GM11168 (cell line): ENCODE data around the gene PRDM15.

ENCODE experiments used
- in situ Hi-C: fragments of 300-500 bp; cut with MboI; formaldehyde crosslinking; loops from one replicate; pipeline ENCODE4 v1.12.0; 2022; ENCODE audit warnings: low sequenced_read_pairs; ENCODE audit not compliant: unreplicated experiment

Gene PRDM15

GRCh38 chr21:41759214-41759840 lies 119.8 kb downstream of the PRDM15 start:
- in situ Hi-C loops = no loop called here

- in situ Hi-C loops = no loop called here
These were observed 120.6 kb downstream of the PRDM15 start for GRCh38 chr21:41758550-41758949.

DNA sequence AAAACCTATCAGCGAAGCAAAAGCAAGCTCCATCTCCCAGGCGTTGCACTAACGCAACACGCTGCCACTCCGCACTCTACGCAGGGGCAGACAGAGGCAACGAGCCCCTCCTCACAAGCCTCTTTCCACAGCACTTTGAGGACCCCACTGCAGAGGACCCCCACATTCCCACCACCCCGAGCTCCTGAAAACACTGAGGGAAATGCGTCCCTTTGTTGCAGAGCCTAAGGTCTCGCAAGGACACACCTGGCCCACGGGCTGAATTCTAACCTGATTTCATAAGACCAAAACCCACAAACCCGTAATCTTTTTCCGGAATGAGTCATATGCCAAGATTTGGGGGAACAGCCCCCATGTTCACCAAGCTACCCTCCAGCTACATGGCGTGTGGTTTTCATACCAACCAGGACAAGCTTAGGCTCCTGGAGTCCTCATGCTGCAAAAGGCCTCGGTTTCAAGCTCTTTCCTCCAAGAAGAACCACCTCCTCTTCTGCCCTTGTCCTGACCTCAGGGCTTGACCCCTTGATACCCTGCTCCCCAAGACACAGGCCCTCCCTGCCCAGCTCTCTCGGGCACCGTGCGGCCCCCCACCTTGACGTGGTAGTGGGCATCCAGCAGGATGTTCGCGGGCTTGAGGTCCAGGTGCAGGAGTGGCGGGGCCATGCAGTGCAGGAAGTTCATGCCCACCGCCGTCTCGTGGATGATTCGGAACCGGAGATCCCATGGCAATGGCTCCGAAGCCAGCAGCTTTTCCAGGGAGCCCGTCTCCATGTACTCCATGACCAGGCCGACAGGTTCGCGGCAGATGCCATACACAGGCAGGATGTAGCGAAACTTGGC lies 123.0 kb downstream of the PRDM15 start:
- in situ Hi-C loops = no loop called here

DNA sequence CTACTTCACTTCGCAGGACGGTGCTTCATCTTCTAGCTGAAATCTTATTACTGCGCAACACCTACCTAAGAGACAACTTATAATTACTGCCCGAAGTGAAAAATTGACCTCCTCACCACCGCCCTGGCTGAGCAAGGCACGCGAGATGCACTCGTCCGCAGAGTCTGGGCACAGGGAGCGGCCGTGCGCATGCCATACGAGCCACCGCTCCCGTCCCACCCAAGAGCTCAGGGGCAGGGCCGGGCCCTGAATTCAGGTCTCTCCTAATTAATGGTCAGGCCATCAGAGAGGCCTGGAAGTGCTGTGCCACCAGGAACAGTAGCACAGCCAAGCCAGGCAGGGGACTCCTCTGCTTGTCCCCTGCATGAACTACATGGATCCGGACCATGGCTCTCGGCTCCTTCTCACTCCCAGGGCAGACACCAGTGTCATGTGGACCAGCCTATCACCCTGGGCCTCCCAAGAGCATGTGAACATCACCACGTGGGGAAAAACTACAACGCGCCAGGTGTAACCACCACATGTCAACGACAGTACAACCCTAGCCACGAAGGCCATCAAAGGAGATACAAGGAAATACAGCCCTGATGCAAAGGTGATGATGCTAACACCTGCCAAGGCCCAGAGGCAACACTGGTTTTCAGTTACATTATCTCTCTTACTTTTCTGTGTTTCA lies 123.7 kb downstream of the PRDM15 start:
- in situ Hi-C loops = no loop called here

DNA sequence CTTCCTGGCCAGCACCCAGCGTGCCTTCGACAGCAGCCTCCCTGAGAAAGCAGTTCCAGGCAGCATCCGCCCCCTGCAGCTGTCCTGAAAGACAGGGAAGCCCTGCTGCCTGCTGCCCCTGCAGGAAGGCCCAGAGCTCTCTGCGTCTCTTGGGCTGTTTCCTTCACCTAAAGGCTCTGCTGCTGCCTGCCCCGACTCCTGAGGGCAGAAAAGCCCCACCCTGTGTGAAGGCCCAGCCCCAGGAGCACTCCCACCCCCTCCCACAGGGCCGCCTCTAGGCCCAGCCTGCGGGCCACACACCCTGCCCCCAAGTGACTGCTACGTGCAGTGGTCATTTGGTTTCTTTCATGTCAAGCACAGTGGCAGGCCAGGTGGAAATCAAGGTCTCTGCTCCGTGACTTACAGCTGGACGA lies 124.7 kb downstream of the PRDM15 start:
- in situ Hi-C loops = no loop called here

DNA sequence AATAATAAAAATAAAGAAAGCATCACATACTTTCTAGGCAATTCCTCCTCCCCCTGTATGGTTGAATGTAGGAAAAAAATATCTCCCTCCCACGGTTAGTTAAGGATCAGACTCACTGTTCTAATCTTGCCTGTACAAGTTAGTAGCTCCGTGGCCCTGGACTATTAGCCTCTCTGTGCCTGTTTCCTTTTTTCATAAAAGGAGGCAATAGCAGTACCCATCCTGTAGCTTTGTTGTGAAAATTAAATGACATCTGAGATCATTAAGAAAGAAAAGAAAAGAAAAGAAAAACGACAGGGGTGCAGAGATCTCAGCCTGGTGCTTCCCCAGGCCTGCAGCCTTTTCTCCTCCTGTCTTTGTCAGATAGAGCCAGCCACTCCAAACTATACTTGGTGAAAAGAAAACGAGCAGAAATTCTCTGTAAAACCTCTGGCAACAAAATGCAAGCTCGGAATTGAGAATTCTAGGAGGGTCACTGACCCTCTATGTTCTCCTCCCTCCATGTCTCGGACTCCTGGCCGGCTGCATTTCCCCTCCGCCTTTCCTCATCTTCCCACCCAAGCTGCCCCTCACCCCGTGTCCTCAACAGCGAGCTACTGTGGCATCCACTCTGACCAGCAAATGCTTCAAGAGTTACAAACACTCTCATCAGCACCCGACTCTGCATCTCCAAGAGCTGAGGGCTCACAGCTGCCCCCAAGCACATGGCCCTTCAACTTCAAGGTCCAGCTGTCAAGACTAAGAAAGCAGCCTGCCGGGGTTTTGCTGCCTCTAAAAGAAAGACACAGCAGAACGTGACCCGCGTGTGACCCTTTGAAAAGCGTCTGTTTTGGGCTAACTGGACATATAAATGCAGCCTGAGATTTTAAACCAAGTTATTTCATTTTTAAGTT lies 125.9 kb downstream of the PRDM15 start:
- in situ Hi-C loops = no loop called here

DNA sequence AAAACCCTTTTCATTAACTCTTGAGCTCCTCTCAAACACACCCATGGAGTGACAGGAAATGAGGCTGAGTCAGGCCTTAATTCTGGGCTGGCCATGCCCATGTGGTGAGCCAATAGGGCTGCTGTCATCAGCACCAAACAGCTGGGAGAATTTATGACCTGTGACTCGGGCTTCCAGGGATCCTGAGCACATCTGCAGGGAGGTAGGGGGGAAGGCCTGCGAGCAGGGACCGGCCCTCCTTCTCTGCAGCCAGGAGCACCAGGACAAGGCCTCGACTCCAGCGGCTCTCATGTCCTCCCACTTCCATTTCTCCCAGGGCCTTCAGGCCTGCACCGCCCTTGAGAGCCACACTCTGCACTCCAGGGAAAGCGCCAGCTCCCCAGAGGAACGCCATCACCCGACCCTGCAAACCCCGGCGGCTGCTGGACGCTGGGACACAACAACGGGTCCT lies 126.9 kb downstream of the PRDM15 start:
- in situ Hi-C loops = no loop called here

GRCh38 chr21:41751611-41752011 lies 127.5 kb downstream of the PRDM15 start:
- in situ Hi-C loops = no loop called here

- in situ Hi-C loops = no loop called here
These were observed 128.5 kb downstream of the PRDM15 start for GRCh38 chr21:41750532-41751151.

DNA sequence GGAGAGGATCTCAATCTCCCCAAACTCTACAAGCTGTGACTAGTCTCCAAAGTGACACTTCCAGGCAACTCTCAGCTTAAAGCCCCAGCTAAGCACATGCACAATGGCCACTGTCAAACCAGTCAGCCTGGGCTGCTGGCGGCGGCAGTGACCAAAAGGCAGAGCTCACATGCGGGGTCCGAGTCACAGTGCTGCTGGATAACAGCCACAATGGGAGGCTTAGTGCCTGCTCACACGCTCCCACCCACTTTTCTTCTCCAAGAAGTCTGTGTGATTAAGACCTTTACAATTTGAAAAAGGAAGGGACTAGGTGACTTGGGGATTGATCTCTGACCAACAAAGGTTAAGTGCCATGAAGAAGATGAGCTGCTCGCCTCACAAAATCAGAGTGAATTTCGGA lies 129.1 kb downstream of the PRDM15 start:
- in situ Hi-C loops = no loop called here

DNA sequence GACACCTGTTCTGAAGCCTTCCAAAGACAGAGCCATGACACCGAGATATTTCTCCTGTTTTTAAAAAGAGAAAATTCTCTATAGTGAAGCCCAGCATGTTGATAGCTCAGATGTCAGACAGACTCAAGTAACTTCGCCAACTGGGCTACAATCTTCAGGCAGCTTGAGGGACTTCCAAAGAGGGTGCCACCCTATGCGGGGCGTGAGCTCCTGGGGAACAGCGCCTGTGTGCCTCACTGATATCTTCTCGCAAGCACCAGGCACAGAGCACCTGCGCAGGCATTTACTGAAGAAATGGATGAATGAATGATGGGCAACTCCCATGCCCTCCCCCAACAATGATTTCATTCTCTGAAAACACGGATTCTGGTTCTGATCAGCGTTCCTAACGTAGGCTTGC lies 129.9 kb downstream of the PRDM15 start:
- in situ Hi-C loops = no loop called here
